HepG2 (cell line): ENCODE results near the gene SLC2A10. TPM values are rescaled to one million over a fixed set of nuclear protein-coding genes. Genes with fewer than 3 reads are reported as not detected.
A peak's percentile ranks its signal among the peaks of the same experiment; 100 is the strongest.

Source experiments
- AGO2 ChIP-seq: fragments of 200-400 bp; formaldehyde crosslinking; optimal IDR thresholded peaks from 2 replicates; pipeline ENCODE3; 2017; ENCODE audit warnings: mild to moderate bottlenecking, low read depth, low read length, moderate library complexity
- ARNT ChIP-seq: fragments of 450-650 bp; IDR thresholded peaks from 2 replicates; pipeline ENCODE4 v1.6.1; 2017
- FOXM1 ChIP-seq: sonication (generic); formaldehyde crosslinking; IDR thresholded peaks from 2 replicates; pipeline ENCODE4 v1.5.0; 2020; ENCODE audit warnings: missing genetic modification reagents
- JUNB ChIP-seq: sonication (generic); formaldehyde crosslinking; IDR thresholded peaks from 2 replicates; pipeline ENCODE4 v1.8.0; 2022; ENCODE audit warnings: missing genetic modification reagents, mild to moderate bottlenecking, borderline replicate concordance
- MTA1 ChIP-seq: sonication (generic); formaldehyde crosslinking; IDR thresholded peaks from 2 replicates; pipeline ENCODE4 v1.4.0; 2020; ENCODE audit warnings: missing genetic modification reagents, mild to moderate bottlenecking, borderline replicate concordance
- NFE2L1 ChIP-seq: sonication (generic); formaldehyde crosslinking; IDR thresholded peaks from 2 replicates; pipeline ENCODE4 v1.4.0; 2020; ENCODE audit warnings: missing genetic modification reagents, mild to moderate bottlenecking, borderline replicate concordance
- RBM39 ChIP-seq: fragments of 200-400 bp; formaldehyde crosslinking; IDR thresholded peaks from one replicate; pipeline ENCODE4 v1.6.1; 2018; ENCODE audit warnings: antibody characterized with exemption, mild to moderate bottlenecking, low read depth, low read length; ENCODE audit not compliant: poor library complexity, severe bottlenecking
- RCOR2 ChIP-seq: IDR thresholded peaks from 2 replicates; pipeline ENCODE4 v1.6.1; 2016; ENCODE audit warnings: missing biosample characterization, missing genetic modification reagents
- SMARCE1 ChIP-seq: fragments of 450-650 bp; IDR thresholded peaks from 2 replicates; pipeline ENCODE4 v1.6.1; 2017; ENCODE audit warnings: borderline replicate concordance
- ZBTB21 ChIP-seq: sonication (generic); formaldehyde crosslinking; IDR thresholded peaks from 2 replicates; pipeline ENCODE4 v1.4.0; 2020; ENCODE audit warnings: missing genetic modification reagents
- ZC3H13 ChIP-seq: sonication (generic); formaldehyde crosslinking; IDR thresholded peaks from 2 replicates; pipeline ENCODE4 v1.8.1; 2023; ENCODE audit warnings: mild to moderate bottlenecking, missing genetic modification reagents, moderate library complexity
- ZFP1 ChIP-seq: IDR thresholded peaks from 2 replicates; pipeline ENCODE4 v1.6.1; 2016
- ZFP36 ChIP-seq: fragments of 150-350 bp; IDR thresholded peaks from 2 replicates; pipeline ENCODE4 v1.6.1; 2018; ENCODE audit warnings: borderline replicate concordance, low read length, low read depth; ENCODE audit not compliant: partially characterized antibody
- ZNF296 ChIP-seq: sonication (generic); formaldehyde crosslinking; conservative IDR thresholded peaks from 2 replicates; pipeline ENCODE4 v1.5.0; 2020; ENCODE audit warnings: mild to moderate bottlenecking, missing genetic modification reagents
- ZNF343 ChIP-seq: sonication (generic); formaldehyde crosslinking; IDR thresholded peaks from 2 replicates; pipeline ENCODE4 v1.4.0; 2020; ENCODE audit warnings: mild to moderate bottlenecking, missing genetic modification reagents
- ZNF510 ChIP-seq: sonication (generic); formaldehyde crosslinking; IDR thresholded peaks from 2 replicates; pipeline ENCODE4 v1.4.0; 2020; ENCODE audit warnings: low read depth, mild to moderate bottlenecking, missing genetic modification reagents
- ZNF598 ChIP-seq: sonication (generic); formaldehyde crosslinking; IDR thresholded peaks from 2 replicates; pipeline ENCODE4 v1.5.1; 2020; ENCODE audit warnings: mild to moderate bottlenecking, missing genetic modification reagents, borderline replicate concordance
- ZNF616 ChIP-seq: sonication (generic); formaldehyde crosslinking; IDR thresholded peaks from 2 replicates; pipeline ENCODE4 v1.5.0; 2020; ENCODE audit warnings: low read depth, mild to moderate bottlenecking, missing genetic modification reagents
- ZNF781 ChIP-seq: sonication (generic); formaldehyde crosslinking; IDR thresholded peaks from 2 replicates; pipeline ENCODE4 v1.5.1; 2020; ENCODE audit warnings: borderline replicate concordance, mild to moderate bottlenecking, missing genetic modification reagents; ENCODE audit errors: not compliant biosample characterization
- ZSCAN21 ChIP-seq: sonication (generic); formaldehyde crosslinking; IDR thresholded peaks from 2 replicates; pipeline ENCODE4 v1.8.0; 2022; ENCODE audit warnings: mild to moderate bottlenecking, missing genetic modification reagents, moderate library complexity, borderline replicate concordance
- ZSCAN25 ChIP-seq: sonication (generic); formaldehyde crosslinking; IDR thresholded peaks from 2 replicates; pipeline ENCODE4 v1.8.0; 2022; ENCODE audit warnings: mild to moderate bottlenecking, missing genetic modification reagents
- polyA plus RNA-seq, 8 experiments: library from polyadenylated mRNA; depleted of rRNA in 3 of 8; stranded (reverse) in 7 of 8; unstranded in 1 of 8; fragments of >200 nt; fragmentation: Illumina TruSeq in 4 of 8; extraction: Trizol in 4 of 8; gene quantifications; 2 replicates each; pipeline versions ENCODE4 v1.2.1 to v1.2.3, GENCODE V29; 2011 to 2016; ENCODE audit warnings: low read depth in 4 of 8, missing spikeins in 1 of 8, mixed read lengths in 1 of 8; ENCODE audit not compliant: insufficient read depth in 1 of 8
- total RNA-seq, 5 experiments: library from RNA; depleted of rRNA; stranded (reverse); fragments of >200 nt; fragmentation: Illumina TruSeq; extraction: Trizol; gene quantifications; 2 replicates each; pipeline ENCODE4 v1.2.3, GENCODE V29; 2016; ENCODE audit warnings: low read depth in 1 of 5
- TF ChIP-seq, protein P1 (sequence below): sonication (generic); formaldehyde crosslinking; IDR thresholded peaks from 2 replicates; pipeline ENCODE4 v1.5.0; 2020; ENCODE audit warnings: missing genetic modification reagents, mild to moderate bottlenecking, borderline replicate concordance
- TF ChIP-seq, protein P2 (sequence below): conservative IDR thresholded peaks from 2 replicates; pipeline ENCODE4 v1.6.1; 2018; ENCODE audit warnings: missing genetic modification reagents
- TF ChIP-seq, protein P3 (sequence below): IDR thresholded peaks from 2 replicates; pipeline ENCODE4 v1.6.1; 2016
- TF ChIP-seq, protein P4 (sequence below): sonication (generic); formaldehyde crosslinking; IDR thresholded peaks from 2 replicates; pipeline ENCODE4 v1.4.0; 2020; ENCODE audit warnings: mild to moderate bottlenecking, low read depth, missing genetic modification reagents

SLC2A10 gene
- total and polyA plus RNA-seq, 2 of the 13 experiments (the other 11 are each of a cell fraction or from before 2014, with no cell fraction given): 16.0 to 18.4 TPM

DNA sequence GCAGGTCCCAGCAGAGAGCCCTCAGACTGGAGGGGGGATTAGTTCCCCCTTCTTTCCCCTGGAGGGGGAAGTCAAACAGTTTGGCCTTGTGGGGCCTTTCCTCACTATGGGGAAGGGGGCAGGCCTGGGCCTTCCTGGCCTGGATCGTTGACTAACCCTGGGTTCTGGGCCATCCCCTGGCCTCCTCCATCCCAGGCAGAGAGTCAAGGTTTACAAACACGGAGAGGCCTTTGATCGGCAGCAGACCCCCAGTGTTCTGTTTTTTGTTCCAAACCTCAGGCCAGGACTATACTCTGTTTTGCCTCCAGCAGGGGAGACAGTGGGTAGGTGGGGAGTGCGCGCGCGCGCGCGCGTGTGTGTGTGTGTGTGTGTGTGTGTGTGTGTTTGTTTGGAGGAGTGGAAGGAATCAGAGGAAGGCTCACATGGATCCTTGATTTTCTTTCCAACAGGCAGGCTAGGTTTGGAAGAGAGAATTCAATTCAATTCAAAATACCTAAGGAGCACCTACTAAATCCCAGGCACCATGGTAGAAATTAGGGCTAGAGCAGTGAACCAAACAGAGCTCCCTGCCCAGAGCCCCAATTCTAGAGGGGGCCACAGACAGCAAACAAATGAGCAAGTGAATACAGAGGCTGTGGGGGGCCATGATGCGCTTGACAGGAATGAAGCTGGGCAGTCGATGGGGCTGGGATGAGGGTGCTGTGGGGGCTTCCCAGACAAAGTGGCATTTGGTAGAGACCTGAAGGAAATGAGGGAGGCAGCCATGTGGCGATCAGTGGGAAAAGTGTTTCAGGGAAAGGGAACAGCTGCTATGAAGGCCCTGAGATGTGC lies 35.0 kb upstream of the SLC2A10 start (continued):
- TF ChIP-seq NFE2L1: 0 out of 2 replicates have a peak, but pooled peaks have one; percentile 68
- TF ChIP-seq ZNF598 (CRISPR knock-in tag): 0 out of 2 replicates have a peak, but pooled peaks have one; percentile 64
- peak; percentile 66 for TF ChIP-seq ZFP1 (CRISPR knock-in tag)
- TF ChIP-seq RBM39: peak; percentile 70
- TF ChIP-seq ZC3H13 (CRISPR knock-in tag): no peak; the same call in 1 of the 2 replicates
- no peak for TF ChIP-seq JUNB (CRISPR knock-in tag)
- TF ChIP-seq, protein P1, sequence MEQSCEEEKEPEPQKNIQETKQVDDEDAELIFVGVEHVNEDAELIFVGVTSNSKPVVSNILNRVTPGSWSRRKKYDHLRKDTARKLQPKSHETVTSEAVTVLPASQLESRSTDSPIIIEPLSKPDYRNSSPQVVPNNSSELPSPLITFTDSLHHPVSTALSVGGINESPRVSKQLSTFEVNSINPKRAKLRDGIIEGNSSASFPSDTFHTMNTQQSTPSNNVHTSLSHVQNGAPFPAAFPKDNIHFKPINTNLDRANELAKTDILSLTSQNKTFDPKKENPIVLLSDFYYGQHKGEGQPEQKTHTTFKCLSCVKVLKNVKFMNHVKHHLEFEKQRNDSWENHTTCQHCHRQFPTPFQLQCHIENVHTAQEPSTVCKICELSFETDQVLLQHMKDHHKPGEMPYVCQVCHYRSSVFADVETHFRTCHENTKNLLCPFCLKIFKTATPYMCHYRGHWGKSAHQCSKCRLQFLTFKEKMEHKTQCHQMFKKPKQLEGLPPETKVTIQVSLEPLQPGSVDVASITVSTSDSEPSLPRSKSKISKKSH: no peak; the same call in 1 of the 2 replicates
- peak; percentile 91 for TF ChIP-seq ZNF781 (CRISPR knock-in tag)
- TF ChIP-seq, protein P2, sequence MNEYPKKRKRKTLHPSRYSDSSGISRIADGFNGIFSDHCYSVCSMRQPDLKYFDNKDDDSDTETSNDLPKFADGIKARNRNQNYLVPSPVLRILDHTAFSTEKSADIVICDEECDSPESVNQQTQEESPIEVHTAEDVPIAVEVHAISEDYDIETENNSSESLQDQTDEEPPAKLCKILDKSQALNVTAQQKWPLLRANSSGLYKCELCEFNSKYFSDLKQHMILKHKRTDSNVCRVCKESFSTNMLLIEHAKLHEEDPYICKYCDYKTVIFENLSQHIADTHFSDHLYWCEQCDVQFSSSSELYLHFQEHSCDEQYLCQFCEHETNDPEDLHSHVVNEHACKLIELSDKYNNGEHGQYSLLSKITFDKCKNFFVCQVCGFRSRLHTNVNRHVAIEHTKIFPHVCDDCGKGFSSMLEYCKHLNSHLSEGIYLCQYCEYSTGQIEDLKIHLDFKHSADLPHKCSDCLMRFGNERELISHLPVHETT (CRISPR knock-in tag): peak; percentile 51; the same call in 1 of the 2 replicates
- 0 out of 2 replicates have a peak, but pooled peaks have one; percentile 74 for TF ChIP-seq ZNF510
- TF ChIP-seq ZSCAN25 (CRISPR knock-in tag): 0 out of 2 replicates have a peak, but pooled peaks have one; percentile 79
- TF ChIP-seq ZNF616 (CRISPR knock-in tag): no peak
- TF ChIP-seq ZNF296 (CRISPR knock-in tag): no peak
- TF ChIP-seq ZFP36: no peak
- no peak for TF ChIP-seq FOXM1 (CRISPR knock-in tag)
- TF ChIP-seq MTA1 (CRISPR knock-in tag): peak; percentile 99
- TF ChIP-seq, protein P3, sequence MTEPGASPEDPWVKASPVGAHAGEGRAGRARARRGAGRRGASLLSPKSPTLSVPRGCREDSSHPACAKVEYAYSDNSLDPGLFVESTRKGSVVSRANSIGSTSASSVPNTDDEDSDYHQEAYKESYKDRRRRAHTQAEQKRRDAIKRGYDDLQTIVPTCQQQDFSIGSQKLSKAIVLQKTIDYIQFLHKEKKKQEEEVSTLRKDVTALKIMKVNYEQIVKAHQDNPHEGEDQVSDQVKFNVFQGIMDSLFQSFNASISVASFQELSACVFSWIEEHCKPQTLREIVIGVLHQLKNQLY: peak; percentile 80
- no peak for TF ChIP-seq SMARCE1
- no peak for TF ChIP-seq AGO2
- peak; percentile 78 for TF ChIP-seq RCOR2 (CRISPR knock-in tag)
- TF ChIP-seq, protein P4, sequence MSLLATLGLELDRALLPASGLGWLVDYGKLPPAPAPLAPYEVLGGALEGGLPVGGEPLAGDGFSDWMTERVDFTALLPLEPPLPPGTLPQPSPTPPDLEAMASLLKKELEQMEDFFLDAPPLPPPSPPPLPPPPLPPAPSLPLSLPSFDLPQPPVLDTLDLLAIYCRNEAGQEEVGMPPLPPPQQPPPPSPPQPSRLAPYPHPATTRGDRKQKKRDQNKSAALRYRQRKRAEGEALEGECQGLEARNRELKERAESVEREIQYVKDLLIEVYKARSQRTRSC (CRISPR knock-in tag): no peak
- no peak for TF ChIP-seq ARNT
- TF ChIP-seq ZNF343 (CRISPR knock-in tag): peak; percentile 70; the same call in 1 of the 2 replicates
- TF ChIP-seq ZBTB21 (CRISPR knock-in tag): no peak
- peak; percentile 89 for TF ChIP-seq ZSCAN21 (CRISPR knock-in tag)
